Measurements from ENCODE around the gene MAGI2. TPM values are rescaled to one million over a fixed set of nuclear protein-coding genes. Genes with fewer than 3 reads are reported as not detected.

The MAGI2 gene
- total RNA-seq, 1 experiment from 2014 or later: 0.07 TPM

GRCh38 chr7:78350926-78351325, 1102.5 kb downstream of the MAGI2 start:
- H3K9me3 Mint-ChIP-seq (ENCODE audit: unreplicated experiment): no peaks in the 10 kb centered on the region
- no peak for DNase-seq (ENCODE audit: unreplicated experiment)
- no TSS peak for BruUV-seq (replicated peaks)
- H3K36me3 Mint-ChIP-seq (ENCODE audit: insufficient read depth, unreplicated experiment): no peaks in the 10 kb centered on the region
- H3K27ac Mint-ChIP-seq (ENCODE audit: low read depth, unreplicated experiment): no peak overlapping the region
- CTCF ChIA-PET: no interaction called here
- POLR2A ChIA-PET: no interaction called here
- no peak for TF ChIP-seq CTCF (IDR thresholded peaks at IDR 0.05; ENCODE audit: unreplicated experiment)
- intact Hi-C loops (cut with micrococcal nuclease): no loop called here
- no peak overlapping the region for H3K4me3 Mint-ChIP-seq (ENCODE audit: unreplicated experiment)
- H3K4me1 Mint-ChIP-seq (ENCODE audit: insufficient read depth, unreplicated experiment): no peaks in the 10 kb centered on the region
- peaks cover 49% of the 10 kb centered on the region for H3K27me3 Mint-ChIP-seq (ENCODE audit: insufficient read depth, unreplicated experiment)

GRCh38 chr7:78350391-78350790, 1103.1 kb downstream of the MAGI2 start:
- peaks cover 50% of the 10 kb centered on the region for H3K27me3 Mint-ChIP-seq (ENCODE audit: insufficient read depth, unreplicated experiment)
- no peaks in the 10 kb centered on the region for H3K36me3 Mint-ChIP-seq (ENCODE audit: insufficient read depth, unreplicated experiment)
- ChIA-PET CTCF (interaction anchor here (0.7 kb wide), 1 partner anchor 9 kb away, joined by 3 read pairs; no protein-coding TSS in a partner anchor), POLR2A (no interaction called here)
- no peak overlapping the region for H3K27ac Mint-ChIP-seq (ENCODE audit: low read depth, unreplicated experiment)
- H3K4me1 Mint-ChIP-seq (ENCODE audit: insufficient read depth, unreplicated experiment): no peaks in the 10 kb centered on the region
- no peak for DNase-seq (ENCODE audit: unreplicated experiment)
- TF ChIP-seq CTCF (IDR thresholded peaks at IDR 0.05; ENCODE audit: unreplicated experiment): no peak
- no TSS peak for BruUV-seq (replicated peaks)
- intact Hi-C loops (cut with micrococcal nuclease): no loop called here
- no peak overlapping the region for H3K4me3 Mint-ChIP-seq (ENCODE audit: unreplicated experiment)
- no peaks in the 10 kb centered on the region for H3K9me3 Mint-ChIP-seq (ENCODE audit: unreplicated experiment)

- ChIA-PET CTCF (interaction anchor here (1.3 kb wide), 1 partner anchor 23 kb away, joined by 3 read pairs; no protein-coding TSS in a partner anchor), POLR2A (no interaction called here)
- no peak overlapping the region for H3K4me3 Mint-ChIP-seq (ENCODE audit: unreplicated experiment)
- no peak overlapping the region for H3K27ac Mint-ChIP-seq (ENCODE audit: low read depth, unreplicated experiment)
- no peaks in the 10 kb centered on the region for H3K9me3 Mint-ChIP-seq (ENCODE audit: unreplicated experiment)
- no peak for TF ChIP-seq CTCF (IDR thresholded peaks at IDR 0.05; ENCODE audit: unreplicated experiment)
- intact Hi-C loops (cut with micrococcal nuclease): no loop called here
- H3K27me3 Mint-ChIP-seq (ENCODE audit: insufficient read depth, unreplicated experiment): peaks cover 31% of the 10 kb centered on the region
- H3K36me3 Mint-ChIP-seq (ENCODE audit: insufficient read depth, unreplicated experiment): no peaks in the 10 kb centered on the region
- DNase-seq (ENCODE audit: unreplicated experiment): no peak
- BruUV-seq (replicated peaks): no TSS peak
- no peaks in the 10 kb centered on the region for H3K4me1 Mint-ChIP-seq (ENCODE audit: insufficient read depth, unreplicated experiment)
Observed at GRCh38 chr7:78346827-78347226, 1106.6 kb downstream of the MAGI2 start.

GRCh38 chr7:78345979-78346378, 1107.5 kb downstream of the MAGI2 start:
- intact Hi-C loops (cut with micrococcal nuclease): no loop called here
- H3K4me3 Mint-ChIP-seq (ENCODE audit: unreplicated experiment): no peak overlapping the region
- H3K36me3 Mint-ChIP-seq (ENCODE audit: insufficient read depth, unreplicated experiment): no peaks in the 10 kb centered on the region
- H3K9me3 Mint-ChIP-seq (ENCODE audit: unreplicated experiment): no peaks in the 10 kb centered on the region
- no peak for TF ChIP-seq CTCF (IDR thresholded peaks at IDR 0.05; ENCODE audit: unreplicated experiment)
- no peaks in the 10 kb centered on the region for H3K4me1 Mint-ChIP-seq (ENCODE audit: insufficient read depth, unreplicated experiment)
- no peak for DNase-seq (ENCODE audit: unreplicated experiment)
- H3K27ac Mint-ChIP-seq (ENCODE audit: low read depth, unreplicated experiment): no peak overlapping the region
- peaks cover 31% of the 10 kb centered on the region for H3K27me3 Mint-ChIP-seq (ENCODE audit: insufficient read depth, unreplicated experiment)
- no TSS peak for BruUV-seq (replicated peaks)
- CTCF ChIA-PET: no interaction called here
- POLR2A ChIA-PET: no interaction called here

Data from MCF 10A (cell line).